ENCODE results near the gene ZFR. TPM values are rescaled to one million over a fixed set of nuclear protein-coding genes. Genes with fewer than 3 reads are reported as not detected.
"Not testable (repeated sequence)": the region's sequence is repeated elsewhere in the genome, so short reads cannot be mapped to it uniquely, and the experiment has no call there.

Gene ZFR
- total RNA-seq, 1 donor from 2014 or later, result 89.8 TPM

DNA sequence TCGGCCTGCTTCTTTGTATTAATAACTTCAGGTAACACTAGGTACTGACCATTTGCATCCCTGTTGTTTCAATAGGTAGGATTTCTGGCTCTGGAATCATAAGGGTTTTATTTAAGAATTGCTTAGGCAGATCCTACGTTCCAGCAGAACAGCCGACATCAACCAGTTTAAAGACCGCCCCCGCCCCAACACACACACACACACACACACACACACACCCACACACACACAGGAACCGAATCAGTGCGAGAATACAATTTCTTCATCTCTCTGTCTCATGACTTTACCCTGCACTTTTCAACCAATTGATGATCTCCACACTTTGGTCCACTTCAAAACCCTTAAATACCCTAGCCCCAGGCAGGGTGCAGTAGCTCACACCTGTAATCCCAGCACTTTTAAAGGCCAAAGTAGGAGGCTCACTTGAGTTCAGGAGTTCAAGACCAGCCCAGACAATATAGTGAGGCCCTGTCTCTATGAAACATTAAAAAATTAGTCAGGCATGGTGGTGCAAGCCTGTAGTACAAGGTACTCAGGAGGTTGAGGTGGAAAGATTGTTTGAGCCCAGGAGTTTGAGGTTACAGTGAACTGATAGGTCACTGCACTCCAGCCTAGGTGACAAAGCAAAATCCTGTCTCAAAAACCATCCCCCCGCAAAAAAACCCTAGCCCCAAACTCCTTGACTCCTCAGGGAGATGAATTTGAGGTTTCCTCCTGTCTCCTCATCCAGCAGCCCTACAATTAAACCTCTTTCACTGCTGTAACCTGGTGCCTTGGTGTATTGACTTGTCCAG, 129.1 kb downstream of the ZFR start:
- no peak for DNase-seq (ENCODE audit: low read depth, low spot score)
- peak overlapping the region; percentile 74 for H3K4me3 Mint-ChIP-seq
- no peak for TF ChIP-seq CTCF (conservative IDR thresholded peaks at IDR 0.05)
- H3K9me3 Mint-ChIP-seq, result no peaks in the 10 kb centered on the region
- H3K36me3 Mint-ChIP-seq (ENCODE audit: low read depth), result no peaks in the 10 kb centered on the region
- peaks cover 17% of the 10 kb centered on the region for H3K4me1 Mint-ChIP-seq
- no peak overlapping the region for H3K27ac Mint-ChIP-seq (ENCODE audit: unreplicated experiment)
- peaks cover 3% of the 10 kb centered on the region for H3K27me3 Mint-ChIP-seq (ENCODE audit: low read depth)

- Mint-ChIP-seq H3K4me1 (peaks cover 21% of the 10 kb centered on the region), H3K27ac (ENCODE audit: unreplicated experiment) (no peak overlapping the region), H3K27me3 (ENCODE audit: low read depth) (peaks cover 3% of the 10 kb centered on the region), H3K36me3 (ENCODE audit: low read depth) (no peaks in the 10 kb centered on the region), H3K9me3 (no peaks in the 10 kb centered on the region), H3K4me3 (peak overlapping the region; percentile 79)
- no peak for TF ChIP-seq CTCF (conservative IDR thresholded peaks at IDR 0.05)
- DNase-seq (ENCODE audit: low read depth, low spot score), result no peak
Measured at GRCh38 chr5:32314658-32315057, 129.9 kb downstream of the ZFR start.

- H3K27ac Mint-ChIP-seq (ENCODE audit: unreplicated experiment); DNase-seq (ENCODE audit: low read depth, low spot score); H3K36me3 Mint-ChIP-seq (ENCODE audit: low read depth); H3K9me3 Mint-ChIP-seq; H3K27me3 Mint-ChIP-seq (ENCODE audit: low read depth): not testable (repeated sequence)
- Mint-ChIP-seq H3K4me3 (peak overlapping the region; percentile 79), H3K4me1 (peaks cover 24% of the 10 kb centered on the region)
Measured at GRCh38 chr5:32314152-32314488, 130.4 kb downstream of the ZFR start.

- peaks cover 3% of the 10 kb centered on the region for H3K27me3 Mint-ChIP-seq (ENCODE audit: low read depth)
- H3K27ac Mint-ChIP-seq (ENCODE audit: unreplicated experiment), result peak within 1 kb of the TSS; percentile 96
- H3K4me3 Mint-ChIP-seq, result peak within 1 kb of the TSS; percentile 98
- no peaks in the 10 kb centered on the region for H3K36me3 Mint-ChIP-seq (ENCODE audit: low read depth)
- DNase-seq (ENCODE audit: low read depth, low spot score), result peak; percentile 99
- no peak for TF ChIP-seq CTCF (conservative IDR thresholded peaks at IDR 0.05)
- H3K9me3 Mint-ChIP-seq, result no peaks in the 10 kb centered on the region
- H3K4me1 Mint-ChIP-seq, result peaks cover 24% of the 10 kb centered on the region
Measured at GRCh38 chr5:32312595-32313332, 131.8 kb downstream of the ZFR start, which contains the start of gene MTMR12. Gene MTMR12, minus strand, starts transcription at chr5:32312939. Its CDS starts 101 bp downstream, at chr5:32312838.

- H3K9me3 Mint-ChIP-seq, result no peaks in the 10 kb centered on the region
Measured at GRCh38 chr5:32312197-32312594, 132.3 kb downstream of the ZFR start.

More at GRCh38 chr5:32312197-32312594, 132.3 kb downstream of the ZFR start:
- Mint-ChIP-seq H3K27ac (ENCODE audit: unreplicated experiment) (peak overlapping the region; percentile 73), H3K36me3 (ENCODE audit: low read depth) (no peaks in the 10 kb centered on the region), H3K27me3 (ENCODE audit: low read depth) (peaks cover 3% of the 10 kb centered on the region), H3K4me1 (peaks cover 24% of the 10 kb centered on the region), H3K4me3 (peak overlapping the region; percentile 91)
- DNase-seq (ENCODE audit: low read depth, low spot score), result peak; percentile 41
- TF ChIP-seq CTCF (conservative IDR thresholded peaks at IDR 0.05), result no peak

Data from neural crest cell (in vitro differentiated cells).